Measurements from ENCODE around the gene CNTNAP2.

CNTNAP2 gene

DNA sequence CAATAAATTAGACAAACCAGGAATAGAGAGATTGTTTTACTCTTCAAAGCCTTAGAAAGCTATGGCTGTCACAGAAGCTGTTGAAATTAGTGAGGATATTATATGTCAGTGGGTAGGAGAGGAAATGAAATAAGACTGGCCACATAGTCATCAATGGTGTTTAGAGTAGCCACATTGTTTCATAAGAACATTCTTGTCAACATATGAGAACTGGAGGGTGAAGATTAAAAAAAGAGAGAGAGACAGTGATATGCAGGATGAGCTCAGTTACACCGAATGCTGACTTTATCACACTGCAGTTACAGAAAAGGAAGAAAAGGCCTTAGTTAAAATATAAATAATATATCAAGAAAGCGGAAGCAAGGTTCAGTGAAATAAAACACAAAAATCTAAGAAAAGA lies 412.0 kb downstream of the CNTNAP2 start:
- TF ChIP-seq, protein P1, sequence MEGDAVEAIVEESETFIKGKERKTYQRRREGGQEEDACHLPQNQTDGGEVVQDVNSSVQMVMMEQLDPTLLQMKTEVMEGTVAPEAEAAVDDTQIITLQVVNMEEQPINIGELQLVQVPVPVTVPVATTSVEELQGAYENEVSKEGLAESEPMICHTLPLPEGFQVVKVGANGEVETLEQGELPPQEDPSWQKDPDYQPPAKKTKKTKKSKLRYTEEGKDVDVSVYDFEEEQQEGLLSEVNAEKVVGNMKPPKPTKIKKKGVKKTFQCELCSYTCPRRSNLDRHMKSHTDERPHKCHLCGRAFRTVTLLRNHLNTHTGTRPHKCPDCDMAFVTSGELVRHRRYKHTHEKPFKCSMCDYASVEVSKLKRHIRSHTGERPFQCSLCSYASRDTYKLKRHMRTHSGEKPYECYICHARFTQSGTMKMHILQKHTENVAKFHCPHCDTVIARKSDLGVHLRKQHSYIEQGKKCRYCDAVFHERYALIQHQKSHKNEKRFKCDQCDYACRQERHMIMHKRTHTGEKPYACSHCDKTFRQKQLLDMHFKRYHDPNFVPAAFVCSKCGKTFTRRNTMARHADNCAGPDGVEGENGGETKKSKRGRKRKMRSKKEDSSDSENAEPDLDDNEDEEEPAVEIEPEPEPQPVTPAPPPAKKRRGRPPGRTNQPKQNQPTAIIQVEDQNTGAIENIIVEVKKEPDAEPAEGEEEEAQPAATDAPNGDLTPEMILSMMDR (IDR thresholded peaks at IDR 0.05; ENCODE audit: low read depth, low read length), result no peak
- no peak for DNase-seq (ENCODE audit: low read depth, low spot score)
- H3K4me3 ChIP-seq (ENCODE audit: low read depth, low read length), result no peak overlapping the region
- in situ Hi-C loops (cut with HindIII; ENCODE audit: low sequenced_read_pairs), result no loop called here

DNA sequence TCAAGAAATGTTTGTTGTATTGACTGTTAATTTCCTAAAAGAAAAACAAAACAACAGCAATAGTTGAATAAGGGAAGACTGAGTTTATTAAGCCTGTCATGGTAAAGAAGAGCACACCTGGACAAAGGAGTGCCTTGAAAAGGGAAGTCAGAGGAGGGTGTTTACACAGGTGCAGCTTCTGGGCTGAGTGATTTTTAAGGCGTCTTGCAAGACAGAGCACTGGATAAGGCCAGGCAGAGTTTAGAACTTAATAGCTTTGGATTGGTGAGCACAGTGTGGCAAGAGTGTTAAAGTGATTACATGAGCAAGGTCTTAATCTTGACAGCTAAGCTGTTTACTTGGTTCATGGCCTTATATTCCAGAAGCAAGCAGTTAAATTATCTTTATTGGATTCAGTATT lies 423.2 kb downstream of the CNTNAP2 start:
- H3K4me3 ChIP-seq (ENCODE audit: low read depth, low read length), result no peak overlapping the region
- TF ChIP-seq, protein P1 (IDR thresholded peaks at IDR 0.05; ENCODE audit: low read depth, low read length), result no peak
- in situ Hi-C loops (cut with HindIII; ENCODE audit: low sequenced_read_pairs), result no loop called here
- DNase-seq (ENCODE audit: low read depth, low spot score), result no peak

DNA sequence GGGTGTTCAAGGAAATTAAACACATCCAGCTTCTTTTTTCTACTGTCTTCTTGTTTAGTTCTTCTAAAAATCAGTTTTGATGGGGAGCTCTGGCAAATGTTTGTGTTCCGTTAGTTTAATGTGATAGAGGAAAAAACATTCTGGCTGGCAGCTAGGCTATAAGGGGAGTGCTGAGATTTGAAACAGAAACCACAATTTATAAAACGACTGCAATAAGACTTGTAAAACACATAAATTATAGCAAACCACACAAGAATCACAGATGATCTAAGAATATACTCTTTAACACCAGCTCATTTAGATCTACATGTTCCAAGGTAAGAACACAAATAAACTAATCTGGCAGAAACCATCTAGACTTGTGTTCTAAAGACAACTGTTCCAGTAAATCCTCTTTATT lies 425.5 kb downstream of the CNTNAP2 start:
- no peak overlapping the region for H3K4me3 ChIP-seq (ENCODE audit: low read depth, low read length)
- no peak for DNase-seq (ENCODE audit: low read depth, low spot score)
- in situ Hi-C loops (cut with HindIII; ENCODE audit: low sequenced_read_pairs), result no loop called here
- TF ChIP-seq, protein P1 (IDR thresholded peaks at IDR 0.05; ENCODE audit: low read depth, low read length), result no peak

DNA sequence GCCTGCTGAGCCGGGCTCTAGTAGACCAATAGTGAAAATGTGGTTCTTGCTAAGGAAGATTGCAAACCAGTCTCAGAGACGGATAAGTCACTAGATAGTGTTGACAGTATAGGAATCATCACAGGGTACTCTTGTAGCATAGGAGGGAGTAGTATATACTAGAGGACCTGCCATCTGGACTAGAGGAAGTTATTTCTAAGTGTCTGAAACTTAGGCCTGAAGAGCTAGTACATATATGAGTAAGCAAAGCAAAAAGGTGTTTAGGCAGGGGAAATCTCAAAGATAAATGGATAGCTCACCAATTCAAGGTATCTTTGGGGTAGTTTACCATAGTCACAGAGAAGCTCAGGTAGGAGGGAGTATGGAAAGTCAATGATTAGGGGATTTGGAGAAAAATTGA lies 428.1 kb downstream of the CNTNAP2 start:
- H3K4me3 ChIP-seq (ENCODE audit: low read depth, low read length), result no peak overlapping the region
- in situ Hi-C loops (cut with HindIII; ENCODE audit: low sequenced_read_pairs), result no loop called here
- DNase-seq (ENCODE audit: low read depth, low spot score), result no peak
- TF ChIP-seq, protein P1 (IDR thresholded peaks at IDR 0.05; ENCODE audit: low read depth, low read length), result no peak

DNA sequence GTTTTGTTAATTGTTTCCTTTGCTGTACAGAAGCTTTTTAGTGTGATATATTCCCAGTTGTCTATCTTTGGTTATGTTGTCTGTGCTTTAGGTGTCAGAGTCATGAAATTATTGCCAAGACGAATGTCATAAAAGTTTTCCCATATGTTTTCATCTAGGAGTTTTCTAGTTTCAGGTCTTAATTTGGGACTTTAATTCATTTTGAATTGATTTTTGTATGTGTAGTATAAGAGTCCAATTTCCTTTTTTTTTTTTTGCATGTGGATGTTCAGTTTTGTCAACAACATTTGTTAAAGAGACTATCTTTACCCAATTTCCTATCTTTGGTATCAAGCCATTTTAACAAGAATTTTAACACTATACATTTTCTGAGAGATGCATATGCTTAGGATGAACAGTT lies 432.2 kb downstream of the CNTNAP2 start:
- TF ChIP-seq, protein P1 (IDR thresholded peaks at IDR 0.05; ENCODE audit: low read depth, low read length), result no peak
- in situ Hi-C loops (cut with HindIII; ENCODE audit: low sequenced_read_pairs), result no loop called here
- H3K4me3 ChIP-seq (ENCODE audit: low read depth, low read length), result no peak overlapping the region
- no peak for DNase-seq (ENCODE audit: low read depth, low spot score)

DNA sequence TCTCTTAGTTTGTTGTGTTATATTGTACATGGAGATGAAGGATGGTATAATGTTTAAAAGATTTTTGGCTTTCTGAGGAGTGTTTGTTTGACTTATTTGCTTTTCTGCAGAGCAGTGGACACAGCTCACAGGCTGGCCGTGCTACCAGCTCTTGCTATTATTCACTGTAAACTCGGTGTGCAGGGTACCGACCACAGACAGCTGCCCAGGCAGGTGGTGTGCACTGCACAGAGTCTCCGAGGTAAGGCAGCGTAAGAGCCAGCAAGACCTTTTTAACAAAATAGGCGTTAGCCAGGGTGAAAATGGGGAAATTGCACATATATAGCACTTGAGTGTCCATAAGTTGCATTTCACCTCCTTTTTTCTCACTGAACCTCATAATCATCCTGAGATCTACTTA lies 438.0 kb downstream of the CNTNAP2 start:
- in situ Hi-C loops (cut with HindIII; ENCODE audit: low sequenced_read_pairs), result no loop called here
- H3K4me3 ChIP-seq (ENCODE audit: low read depth, low read length), result no peak overlapping the region
- no peak for DNase-seq (ENCODE audit: low read depth, low spot score)
- TF ChIP-seq, protein P1 (IDR thresholded peaks at IDR 0.05; ENCODE audit: low read depth, low read length), result no peak

DNA sequence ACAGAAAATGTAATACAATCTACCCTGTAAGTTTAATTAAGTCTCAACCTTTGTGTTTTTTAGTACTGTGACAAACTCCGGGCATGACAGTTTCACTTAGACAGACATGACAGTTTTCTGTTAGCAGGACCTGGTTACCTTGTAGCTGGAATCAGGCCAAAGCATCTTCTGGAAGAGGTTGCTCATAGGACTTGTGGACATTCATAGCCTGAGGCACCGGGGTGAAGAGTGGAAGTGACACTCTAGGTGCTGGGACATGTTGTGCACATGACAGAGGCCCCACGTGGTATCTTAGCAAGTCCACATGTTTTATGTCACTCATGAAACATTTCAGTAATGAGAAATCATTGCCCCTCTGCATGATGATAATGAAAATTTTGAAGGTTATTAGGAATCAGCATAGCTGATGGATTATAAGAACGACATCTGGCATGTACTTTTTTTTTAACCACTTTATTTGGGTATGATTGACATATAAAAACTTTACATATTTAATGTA lies 441.4 kb downstream of the CNTNAP2 start:
- no peak overlapping the region for H3K4me3 ChIP-seq (ENCODE audit: low read depth, low read length)
- DNase-seq (ENCODE audit: low read depth, low spot score), result no peak
- TF ChIP-seq, protein P1 (IDR thresholded peaks at IDR 0.05; ENCODE audit: low read depth, low read length), result no peak
- in situ Hi-C loops (cut with HindIII; ENCODE audit: low sequenced_read_pairs), result no loop called here

Data from astrocyte of the spinal cord (primary cell).